ENCODE results near the gene CLEC18A.

CLEC18A gene

DNA sequence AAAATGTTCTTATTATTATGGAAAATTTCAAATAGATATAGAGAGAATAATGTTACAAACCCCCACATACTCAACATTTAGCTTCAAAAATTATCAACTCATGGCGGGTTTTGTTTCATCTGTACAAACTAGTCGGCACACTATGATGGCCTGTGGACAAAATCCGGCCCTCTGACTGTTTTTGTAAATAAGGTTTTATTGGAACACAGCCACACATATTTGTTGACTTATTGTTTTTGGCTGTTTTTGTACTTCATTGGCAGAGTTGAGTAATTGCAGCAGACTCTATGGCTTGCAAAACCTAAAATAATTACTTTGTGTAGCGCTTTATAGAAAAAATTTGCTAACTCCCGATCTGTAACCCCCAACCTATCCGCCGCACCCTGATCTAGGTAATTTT, 41.4 kb upstream of the CLEC18A start:
- ChIA-PET CTCF (interaction anchor here (2.5 kb wide), 1 partner anchor 21 kb away, joined by 14 read pairs; no protein-coding TSS in a partner anchor), POLR2A (no interaction called here)
- no peak for DNase-seq (ENCODE audit: extremely low spot score)
- TF ChIP-seq, protein P1, sequence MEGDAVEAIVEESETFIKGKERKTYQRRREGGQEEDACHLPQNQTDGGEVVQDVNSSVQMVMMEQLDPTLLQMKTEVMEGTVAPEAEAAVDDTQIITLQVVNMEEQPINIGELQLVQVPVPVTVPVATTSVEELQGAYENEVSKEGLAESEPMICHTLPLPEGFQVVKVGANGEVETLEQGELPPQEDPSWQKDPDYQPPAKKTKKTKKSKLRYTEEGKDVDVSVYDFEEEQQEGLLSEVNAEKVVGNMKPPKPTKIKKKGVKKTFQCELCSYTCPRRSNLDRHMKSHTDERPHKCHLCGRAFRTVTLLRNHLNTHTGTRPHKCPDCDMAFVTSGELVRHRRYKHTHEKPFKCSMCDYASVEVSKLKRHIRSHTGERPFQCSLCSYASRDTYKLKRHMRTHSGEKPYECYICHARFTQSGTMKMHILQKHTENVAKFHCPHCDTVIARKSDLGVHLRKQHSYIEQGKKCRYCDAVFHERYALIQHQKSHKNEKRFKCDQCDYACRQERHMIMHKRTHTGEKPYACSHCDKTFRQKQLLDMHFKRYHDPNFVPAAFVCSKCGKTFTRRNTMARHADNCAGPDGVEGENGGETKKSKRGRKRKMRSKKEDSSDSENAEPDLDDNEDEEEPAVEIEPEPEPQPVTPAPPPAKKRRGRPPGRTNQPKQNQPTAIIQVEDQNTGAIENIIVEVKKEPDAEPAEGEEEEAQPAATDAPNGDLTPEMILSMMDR (IDR thresholded peaks at IDR 0.05; ENCODE audit: control extremely low read depth, extremely low read depth, low read depth, missing control alignments): no peak

DNA sequence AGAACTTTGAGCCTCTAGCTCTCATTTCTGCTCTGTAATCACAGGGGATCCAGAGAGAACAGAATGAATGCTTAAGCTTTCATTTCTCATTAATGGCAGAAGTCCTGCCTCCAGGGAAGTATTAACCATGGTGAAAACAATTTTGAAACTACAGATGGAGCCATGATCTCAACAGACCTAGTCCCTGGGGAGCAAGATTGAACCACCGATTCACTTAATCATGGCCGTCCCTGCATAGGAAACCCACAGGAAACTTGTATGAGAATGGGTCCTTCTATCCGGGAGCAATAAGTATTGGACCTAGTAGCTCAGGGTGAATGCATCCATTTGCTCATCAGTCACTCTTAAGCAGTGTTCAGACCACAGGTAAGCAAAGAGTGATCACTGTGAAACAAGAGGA, 40.2 kb upstream of the CLEC18A start:
- POLR2A ChIA-PET: no interaction called here
- CTCF ChIA-PET: interaction anchor here (2.5 kb wide), 1 partner anchor 19 kb away, joined by 14 read pairs; no protein-coding TSS in a partner anchor
- no peak for DNase-seq (ENCODE audit: extremely low spot score)
- TF ChIP-seq, protein P1 (IDR thresholded peaks at IDR 0.05; ENCODE audit: control extremely low read depth, extremely low read depth, low read depth, missing control alignments): no peak

DNA sequence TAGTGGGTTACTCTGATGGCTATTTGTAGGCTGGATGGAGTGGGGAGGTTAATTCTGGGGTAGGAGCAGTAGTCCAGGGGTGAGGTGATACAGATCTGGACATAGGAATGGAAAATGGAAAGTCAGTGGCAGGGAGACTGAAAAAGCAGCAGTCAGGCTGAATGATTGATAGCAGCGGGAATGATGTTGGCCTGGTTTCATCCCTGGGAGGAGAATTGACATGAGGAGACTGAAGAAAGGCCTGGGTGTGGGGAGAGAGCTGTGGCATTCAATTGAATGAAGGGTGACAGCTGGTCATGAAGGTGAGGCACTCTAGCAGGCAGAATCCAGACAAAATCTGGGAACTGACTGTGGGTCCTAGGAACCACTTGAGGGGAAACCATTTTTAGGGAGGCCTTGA, 34.7 kb upstream of the CLEC18A start:
- POLR2A ChIA-PET: no interaction called here
- no peak for DNase-seq (ENCODE audit: extremely low spot score)
- TF ChIP-seq, protein P1 (IDR thresholded peaks at IDR 0.05; ENCODE audit: control extremely low read depth, extremely low read depth, low read depth, missing control alignments): no peak
- CTCF ChIA-PET: interaction anchor here (5.0 kb wide), 1 partner anchor 13 kb away, joined by 26 read pairs; no protein-coding TSS in a partner anchor

DNA sequence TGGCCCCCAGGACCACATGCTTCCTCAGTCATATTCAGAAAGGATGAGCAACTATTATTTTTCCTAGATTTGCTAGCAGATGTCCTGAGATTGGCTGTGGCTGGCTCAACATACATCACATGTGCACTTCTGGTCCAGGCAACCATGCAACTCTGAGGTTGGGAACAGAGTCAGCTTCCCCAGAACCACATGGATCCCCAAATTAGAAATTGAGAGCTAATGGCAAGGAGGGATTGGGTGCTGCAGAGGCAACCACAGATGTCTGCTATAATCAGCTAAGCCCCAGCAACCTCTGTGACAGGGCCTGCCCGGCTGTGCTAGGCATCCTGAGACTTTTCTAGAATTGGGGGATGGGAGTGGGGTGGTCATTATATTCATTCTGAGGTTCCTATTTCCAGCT, 33.8 kb upstream of the CLEC18A start:
- TF ChIP-seq, protein P1 (IDR thresholded peaks at IDR 0.05; ENCODE audit: control extremely low read depth, extremely low read depth, low read depth, missing control alignments): no peak
- no peak for DNase-seq (ENCODE audit: extremely low spot score)
- CTCF ChIA-PET: interaction anchor here (5.0 kb wide), 1 partner anchor 12 kb away, joined by 26 read pairs; no protein-coding TSS in a partner anchor
- POLR2A ChIA-PET: no interaction called here

DNA sequence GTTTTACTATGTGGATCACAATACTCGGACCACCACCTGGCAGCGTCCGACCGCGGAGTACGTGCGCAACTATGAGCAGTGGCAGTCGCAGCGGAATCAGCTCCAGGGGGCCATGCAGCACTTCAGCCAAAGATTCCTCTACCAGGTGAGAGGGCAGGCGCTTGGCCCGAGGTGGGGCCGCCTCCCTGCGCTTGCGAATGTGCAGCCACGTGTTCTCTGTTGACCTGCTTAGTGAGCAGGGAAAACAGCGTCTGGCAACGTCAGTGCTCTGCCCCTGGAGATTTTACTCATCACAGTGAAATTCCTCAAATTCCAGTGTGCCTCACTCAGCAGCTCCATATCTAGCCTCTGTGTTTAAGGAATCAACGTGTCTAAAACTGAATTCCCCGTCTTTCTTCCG, 33.4 kb upstream of the CLEC18A start:
- ChIA-PET POLR2A (no interaction called here), CTCF (interaction anchor here (5.0 kb wide), 1 partner anchor 12 kb away, joined by 26 read pairs; no protein-coding TSS in a partner anchor)
- TF ChIP-seq, protein P1 (IDR thresholded peaks at IDR 0.05; ENCODE audit: control extremely low read depth, extremely low read depth, low read depth, missing control alignments): no peak
- DNase-seq (ENCODE audit: extremely low spot score): no peak

DNA sequence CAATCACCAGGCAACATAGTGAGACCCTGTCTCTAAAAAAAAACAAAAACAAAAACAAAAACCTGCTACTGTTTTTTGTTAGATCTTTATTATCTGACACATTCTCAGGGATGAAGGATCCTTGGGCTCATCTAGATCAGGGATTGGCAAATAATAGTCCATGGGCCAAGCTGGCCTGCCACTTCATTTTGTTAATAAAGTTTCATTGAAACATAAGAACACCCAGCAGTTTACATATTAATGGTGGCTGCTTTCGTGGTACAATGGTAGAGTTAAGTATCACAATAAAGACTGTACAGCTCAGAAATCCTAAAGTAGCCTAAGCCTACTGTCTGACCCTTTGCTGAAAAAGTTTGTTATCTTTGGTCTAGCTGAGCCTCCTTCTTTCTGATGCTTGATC, 32.9 kb upstream of the CLEC18A start:
- TF ChIP-seq, protein P1 (IDR thresholded peaks at IDR 0.05; ENCODE audit: control extremely low read depth, extremely low read depth, low read depth, missing control alignments): no peak
- POLR2A ChIA-PET: no interaction called here
- CTCF ChIA-PET: interaction anchor here (1.1 to 5.0 kb wide), 2 partner anchors 8 to 12 kb away, joined by 4 to 26 read pairs; no protein-coding TSS in a partner anchor
- no peak for DNase-seq (ENCODE audit: extremely low spot score)

All from GM10248 (cell line).